IMR-90 (cell line): ENCODE data around the gene ASIC2. TPM values are rescaled to one million over a fixed set of nuclear protein-coding genes. Genes with fewer than 3 reads are reported as not detected.
A peak's percentile ranks its signal among the peaks of the same experiment; 100 is the strongest.

Source experiments
- ATAC-seq: fragments of 200-7000 bp; cut with Tn5 transposase; 2 replicates; pipeline ENCODE4 v1.9.1; 2020; ENCODE audit warnings: low read depth, mild to moderate bottlenecking, moderate library complexity
- BruUV-seq: library from RNA; stranded (reverse); fragments of 400-500 nt; replicated peaks from 2 replicates; lab custom pipeline; 2021; lab: Mats Ljungman, UMichigan
- CTCF ChIA-PET: fragments of 300-600 bp; formaldehyde crosslinking; extraction: SDS; loops from one replicate; lab custom pipeline; 2021; ENCODE audit warnings: antibody characterized with exemption; lab: Yijun Ruan, JAX
- POLR2A ChIA-PET: fragments of 300-600 bp; sonication (Branson Sonifier 250); formaldehyde crosslinking; loops from one replicate; lab custom pipeline; 2022; ENCODE audit warnings: antibody characterized with exemption; ENCODE audit not compliant: unreplicated experiment; lab: Charles Lee
- DNase-seq: peaks from one replicate; pipeline ENCODE4 v3.0.0; 2013
- H2AFZ ChIP-seq: replicated peaks from 2 replicates; pipeline ENCODE3; 2013; ENCODE audit warnings: low read length, mild to moderate bottlenecking; ENCODE audit not compliant: poor library complexity
- H2AK5ac ChIP-seq: 2 replicates; pipeline ENCODE4 v1.6.1; 2013; ENCODE audit warnings: low read depth, low read length, inconsistent platforms
- H2AK9ac ChIP-seq: replicated peaks from 2 replicates; pipeline ENCODE3; 2013; ENCODE audit warnings: mild to moderate bottlenecking, low read depth, low read length, moderate library complexity; ENCODE audit not compliant: poor library complexity
- H2BK120ac ChIP-seq: 2 replicates; pipeline ENCODE4 v1.6.1; 2013; ENCODE audit warnings: low read depth, low read length, inconsistent platforms
- H2BK15ac ChIP-seq: 3 replicates; pipeline ENCODE4 v1.6.1; 2013; ENCODE audit warnings: low read depth, low read length, inconsistent platforms
- H2BK20ac ChIP-seq: 2 replicates; pipeline ENCODE4 v1.6.1; 2013; ENCODE audit warnings: low read depth, mild to moderate bottlenecking, inconsistent platforms, low read length, moderate library complexity
- H2BK5ac ChIP-seq: 2 replicates; pipeline ENCODE4 v1.6.1; 2013; ENCODE audit warnings: mild to moderate bottlenecking, low read depth, low read length, inconsistent platforms; ENCODE audit not compliant: poor library complexity, severe bottlenecking
- H3K14ac ChIP-seq: replicated peaks from 2 replicates; pipeline ENCODE4 v1.6.1; 2013; ENCODE audit warnings: low read depth, low read length, inconsistent platforms
- H3K18ac ChIP-seq: 2 replicates; pipeline ENCODE4 v1.6.1; 2013; ENCODE audit warnings: low read depth, low read length, control low read depth
- H3K23ac ChIP-seq: 2 replicates; pipeline ENCODE4 v1.6.1; 2013; ENCODE audit warnings: low read depth, low read length, inconsistent platforms
- H3K27ac ChIP-seq: 2 replicates; pipeline ENCODE4 v1.5.1; 2013; ENCODE audit warnings: mild to moderate bottlenecking, control low read depth, low read length; ENCODE audit not compliant: insufficient read depth
- H3K27me3 ChIP-seq: 2 replicates; pipeline ENCODE4 v1.6.1; 2013; ENCODE audit warnings: low read length; ENCODE audit not compliant: control insufficient read depth, insufficient read depth
- H3K36me3 ChIP-seq: 2 replicates; pipeline ENCODE4 v1.6.1; 2013; ENCODE audit warnings: low read length, mixed read lengths; ENCODE audit not compliant: control insufficient read depth, insufficient read depth
- H3K4ac ChIP-seq: 2 replicates; pipeline ENCODE4 v1.6.1; 2013; ENCODE audit warnings: low read depth, low read length, inconsistent platforms
- H3K4me1 ChIP-seq: 2 replicates; pipeline ENCODE4 v1.6.1; 2013; ENCODE audit warnings: low read length, mixed read lengths; ENCODE audit not compliant: control insufficient read depth, insufficient read depth
- H3K4me2 ChIP-seq: 2 replicates; pipeline ENCODE4 v1.6.1; 2013; ENCODE audit warnings: low read depth, mild to moderate bottlenecking, control low read depth, low read length, moderate library complexity
- H3K4me3 ChIP-seq: 2 replicates; pipeline ENCODE4 v1.5.1; 2013; ENCODE audit warnings: low read depth, mild to moderate bottlenecking, control low read depth, low read length, moderate library complexity; ENCODE audit not compliant: insufficient read depth
- H3K56ac ChIP-seq: 2 replicates; pipeline ENCODE4 v1.6.1; 2013; ENCODE audit warnings: low read length, inconsistent platforms; ENCODE audit not compliant: insufficient read depth; ENCODE audit errors: extremely low read depth
- H3K79me1 ChIP-seq, 2 experiments: 2 replicates each; pipeline ENCODE4 v1.6.1; 2013; ENCODE audit warnings: low read length in 2 of 2, inconsistent platforms in 1 of 2, low read depth in 1 of 2
- H3K9ac ChIP-seq: 2 replicates; pipeline ENCODE4 v1.6.1; 2013; ENCODE audit warnings: low read depth, low read length, control low read depth
- H3K9me1 ChIP-seq: 2 replicates; pipeline ENCODE4 v1.6.1; 2013; ENCODE audit warnings: low read length, inconsistent platforms; ENCODE audit not compliant: insufficient read depth
- H3K9me3 ChIP-seq: 2 replicates; pipeline ENCODE4 v1.6.1; 2013; ENCODE audit warnings: low read length; ENCODE audit not compliant: control insufficient read depth, insufficient read depth
- H4K20me1 ChIP-seq: 2 replicates; pipeline ENCODE4 v1.6.1; 2013; ENCODE audit warnings: low read length, inconsistent platforms; ENCODE audit not compliant: insufficient read depth
- H4K5ac ChIP-seq: 2 replicates; pipeline ENCODE4 v1.6.1; 2013; ENCODE audit warnings: mild to moderate bottlenecking, low read depth, low read length, control low read depth
- H4K8ac ChIP-seq, 2 experiments: 2 replicates each; pipeline ENCODE4 v1.6.1; 2013; ENCODE audit warnings: low read depth in 2 of 2, low read length in 2 of 2, control low read depth in 1 of 2, inconsistent platforms in 1 of 2
- H4K91ac ChIP-seq: 2 replicates; pipeline ENCODE4 v1.6.1; 2013; ENCODE audit warnings: low read depth, low read length, inconsistent platforms; ENCODE audit not compliant: insufficient read depth
- BHLHE40 ChIP-seq: fragments of 150-350 bp; IDR thresholded peaks from 2 replicates; pipeline ENCODE4 v1.6.1; 2016; ENCODE audit warnings: mild to moderate bottlenecking, low read depth, low read length
- CEBPB ChIP-seq: IDR thresholded peaks from 2 replicates; pipeline ENCODE4 v1.6.1; 2012; ENCODE audit warnings: low read depth, low read length, improper control_type of control experiment
- CHD1 ChIP-seq: IDR thresholded peaks from 2 replicates; pipeline ENCODE4 v1.6.1; 2012; ENCODE audit warnings: low read depth, low read length, improper control_type of control experiment
- FOS ChIP-seq: fragments of 150-350 bp; IDR thresholded peaks from 2 replicates; pipeline ENCODE4 v1.6.1; 2016; ENCODE audit warnings: low read depth, low read length
- MAFK ChIP-seq: IDR thresholded peaks from 2 replicates; pipeline ENCODE4 v1.6.1; 2012; ENCODE audit warnings: low read depth, low read length, improper control_type of control experiment
- MAZ ChIP-seq: IDR thresholded peaks from 2 replicates; pipeline ENCODE4 v1.6.1; 2012; ENCODE audit warnings: low read depth, mild to moderate bottlenecking, low read length, improper control_type of control experiment, moderate library complexity, borderline replicate concordance
- MXI1 ChIP-seq: IDR thresholded peaks from 2 replicates; pipeline ENCODE4 v1.6.1; 2012; ENCODE audit warnings: low read depth, mild to moderate bottlenecking, low read length, moderate library complexity, borderline replicate concordance
- NFE2L2 ChIP-seq: fragments of 150-350 bp; IDR thresholded peaks from 2 replicates; pipeline ENCODE4 v1.6.1; 2016; ENCODE audit warnings: low read depth, mild to moderate bottlenecking, low read length
- POLR2A ChIP-seq: IDR thresholded peaks from 2 replicates; pipeline ENCODE4 v1.6.1; 2012; ENCODE audit warnings: mild to moderate bottlenecking, low read depth, low read length
- RAD21 ChIP-seq: IDR thresholded peaks from 2 replicates; pipeline ENCODE4 v1.6.1; 2012; ENCODE audit warnings: low read length, improper control_type of control experiment
- RCOR1 ChIP-seq: IDR thresholded peaks from 2 replicates; pipeline ENCODE4 v1.6.1; 2012; ENCODE audit warnings: mild to moderate bottlenecking, low read length, improper control_type of control experiment; ENCODE audit not compliant: insufficient replicate concordance
- RFX5 ChIP-seq: IDR thresholded peaks from 2 replicates; pipeline ENCODE4 v1.8.0; 2012; ENCODE audit warnings: low read depth, mild to moderate bottlenecking, low read length, moderate library complexity
- SMC3 ChIP-seq: fragments of 150-350 bp; IDR thresholded peaks from 2 replicates; pipeline ENCODE4 v1.6.1; 2016; ENCODE audit warnings: low read depth, mild to moderate bottlenecking, antibody characterized with exemption, low read length, moderate library complexity
- WGBS, 2 experiments: methylation state at CpG; one replicate each; pipeline versions ENCODE4 v1.1.5 to v1.1.7; 2013; ENCODE audit warnings: missing lambda C conversion rate in 2 of 2; ENCODE audit not compliant: insufficient read length in 1 of 2; ENCODE audit errors: extremely low coverage in 2 of 2; 5-methylcytosine and 5-hydroxymethylcytosine counted together
- dilution Hi-C: fragments of 300-500 bp; cut with HindIII; formaldehyde crosslinking; loops from one replicate; pipeline ENCODE4 v1.14.3; 2018; ENCODE audit warnings: low sequenced_read_pairs; ENCODE audit not compliant: unreplicated experiment
- in situ Hi-C: fragments of 300-500 bp; cut with MboI; formaldehyde crosslinking; loops from 3 replicates; pipeline ENCODE4 v1.14.3; 2019; ENCODE audit warnings: low sequenced_read_pairs, inconsistent platforms, mixed read lengths
- intact Hi-C: fragments of 100-400 bp; cut with micrococcal nuclease; formaldehyde crosslinking; loops from 2 replicates; pipeline ENCODE4 v1.10.0; 2022
- polyA plus RNA-seq, 3 experiments: library from polyadenylated mRNA; depleted of rRNA; stranded (reverse); fragments of >200 nt; gene quantifications; 2 replicates each; pipeline ENCODE4 v1.2.3, GENCODE V29; 2012; ENCODE audit warnings: low replicate concordance in 1 of 3
- total RNA-seq: library from RNA; depleted of rRNA; stranded (reverse); fragments of >200 nt; gene quantifications from 2 replicates; pipeline ENCODE4 v1.2.3, GENCODE V29; 2012
- TF ChIP-seq, protein P1 (sequence below): fragments of 150-350 bp; IDR thresholded peaks from 2 replicates; pipeline ENCODE4 v1.6.1; 2017; ENCODE audit warnings: mild to moderate bottlenecking, antibody characterized with exemption, low read length, low read depth
- TF ChIP-seq, protein P2 (sequence below): fragments of 150-350 bp; IDR thresholded peaks from 2 replicates; pipeline ENCODE4 v1.6.1; 2016; ENCODE audit warnings: low read depth, mild to moderate bottlenecking, low read length, moderate library complexity, borderline replicate concordance

ASIC2 gene
- total and polyA plus RNA-seq, 2 of the 4 experiments (the other 2 are of a cell fraction), result under 0.01 to 0.15 TPM

DNA sequence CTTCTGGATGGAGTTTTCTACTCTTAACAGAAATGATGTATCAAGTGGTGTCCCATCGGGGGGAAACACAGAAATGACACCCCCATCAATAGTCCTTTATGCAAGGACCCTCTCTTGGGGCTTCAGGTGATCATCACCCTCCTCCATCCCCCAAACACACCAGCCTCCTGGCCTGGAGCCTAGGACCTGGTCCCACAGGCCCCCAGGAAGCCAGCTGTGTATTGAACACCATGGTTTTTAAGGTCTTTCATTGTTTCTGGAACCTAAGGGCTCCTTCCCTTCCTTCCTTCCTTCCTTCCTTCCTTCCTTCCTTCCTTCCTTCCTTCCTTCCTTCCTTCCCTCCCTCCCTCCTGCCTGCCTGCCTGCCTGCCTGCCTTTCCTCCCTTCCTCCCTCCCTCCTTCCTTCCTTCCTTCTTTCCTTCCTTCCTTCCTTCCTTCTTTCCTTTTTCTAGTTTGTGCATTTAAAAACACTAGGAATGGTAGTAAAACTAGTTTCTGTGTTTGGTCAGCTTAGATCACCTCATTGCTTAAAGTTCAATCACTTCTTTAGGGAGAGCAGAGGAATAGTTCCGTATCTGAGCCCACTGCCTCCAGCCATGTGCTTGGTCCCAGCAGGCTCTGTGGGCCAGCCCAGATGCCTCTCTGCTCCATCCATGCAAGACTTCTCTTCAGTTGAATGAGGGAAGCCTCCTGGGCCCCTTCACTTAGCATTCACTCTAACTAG is 23.6 kb downstream of the ASIC2 start:
- Histone ChIP-seq H4K5ac (no peak overlapping the region), H4K91ac (peak overlapping the region; percentile 54; the same call in 1 of the 2 replicates), H2AK9ac (no peak overlapping the region), H2BK120ac (peak overlapping the region; percentile 32), H3K56ac (no peak overlapping the region), H3K4ac (no peak overlapping the region; the same call in 1 of the 2 replicates), H3K9ac (no peak overlapping the region), H2BK5ac (no peak overlapping the region), H3K9me1 (peaks cover 11% of the 10 kb centered on the region), H3K14ac (no peak overlapping the region), H2AFZ (no peak overlapping the region), H3K4me3 (no peak overlapping the region), H3K9me3 (no peaks in the 10 kb centered on the region), H3K36me3 (no peaks in the 10 kb centered on the region), H3K18ac (no peak overlapping the region), H3K27me3 (no peaks in the 10 kb centered on the region), H3K79me1 (no peaks in the 10 kb centered on the region), H2BK15ac (0 out of 3 replicates have a peak overlapping the region, but pooled peaks have one; percentile 84), H3K4me2 (no peak overlapping the region), H2AK5ac (no peak overlapping the region; the same call in 1 of the 2 replicates), H2BK20ac (no peak overlapping the region), H3K4me1 (peaks cover 12% of the 10 kb centered on the region), H4K20me1 (no peaks in the 10 kb centered on the region), H3K23ac (no peak overlapping the region), H3K27ac (no peak overlapping the region), H4K8ac (no peak overlapping the region)
- dilution Hi-C loops (no loop called here), intact Hi-C loops (no loop called here), in situ Hi-C loops (loop anchor here (10.0 kb wide), 1 partner anchor 55 kb away; no protein-coding TSS in a partner anchor)
- CTCF ChIA-PET, result interaction anchor here (1.3 kb wide), 1 partner anchor 14 kb away, joined by 4 read pairs; no protein-coding TSS in a partner anchor
- BruUV-seq, result no TSS peak
- POLR2A ChIA-PET, result no interaction called here
- ATAC-seq (no peak), DNase-seq (no peak)
- WGBS, 2 experiments, result no CpG with 5 or more reads among the region's 2 CpGs
- TF ChIP-seq MAFK, result no peak
- no peak for TF ChIP-seq RFX5
- TF ChIP-seq BHLHE40, result no peak
- no peak for TF ChIP-seq POLR2A
- TF ChIP-seq, protein P1, sequence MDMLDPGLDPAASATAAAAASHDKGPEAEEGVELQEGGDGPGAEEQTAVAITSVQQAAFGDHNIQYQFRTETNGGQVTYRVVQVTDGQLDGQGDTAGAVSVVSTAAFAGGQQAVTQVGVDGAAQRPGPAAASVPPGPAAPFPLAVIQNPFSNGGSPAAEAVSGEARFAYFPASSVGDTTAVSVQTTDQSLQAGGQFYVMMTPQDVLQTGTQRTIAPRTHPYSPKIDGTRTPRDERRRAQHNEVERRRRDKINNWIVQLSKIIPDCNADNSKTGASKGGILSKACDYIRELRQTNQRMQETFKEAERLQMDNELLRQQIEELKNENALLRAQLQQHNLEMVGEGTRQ, result no peak
- TF ChIP-seq CEBPB, result no peak
- no peak for TF ChIP-seq MXI1
- TF ChIP-seq RCOR1, result no peak
- no peak for TF ChIP-seq NFE2L2
- TF ChIP-seq FOS, result no peak
- no peak for TF ChIP-seq SMC3
- TF ChIP-seq, protein P2, sequence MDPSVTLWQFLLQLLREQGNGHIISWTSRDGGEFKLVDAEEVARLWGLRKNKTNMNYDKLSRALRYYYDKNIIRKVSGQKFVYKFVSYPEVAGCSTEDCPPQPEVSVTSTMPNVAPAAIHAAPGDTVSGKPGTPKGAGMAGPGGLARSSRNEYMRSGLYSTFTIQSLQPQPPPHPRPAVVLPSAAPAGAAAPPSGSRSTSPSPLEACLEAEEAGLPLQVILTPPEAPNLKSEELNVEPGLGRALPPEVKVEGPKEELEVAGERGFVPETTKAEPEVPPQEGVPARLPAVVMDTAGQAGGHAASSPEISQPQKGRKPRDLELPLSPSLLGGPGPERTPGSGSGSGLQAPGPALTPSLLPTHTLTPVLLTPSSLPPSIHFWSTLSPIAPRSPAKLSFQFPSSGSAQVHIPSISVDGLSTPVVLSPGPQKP, result no peak
- no peak for TF ChIP-seq RAD21
- TF ChIP-seq CHD1, result no peak
- TF ChIP-seq MAZ, result no peak
